IMR-90 (cell line): ENCODE results near the gene AUTS2.

Source experiments
- CEBPB ChIP-seq: IDR thresholded peaks from 2 replicates; pipeline ENCODE4 v1.6.1; 2012; ENCODE audit warnings: low read depth, low read length, improper control_type of control experiment
- CHD1 ChIP-seq: IDR thresholded peaks from 2 replicates; pipeline ENCODE4 v1.6.1; 2012; ENCODE audit warnings: low read depth, low read length, improper control_type of control experiment
- CTCF ChIP-seq: conservative IDR thresholded peaks from 2 replicates; pipeline ENCODE4 v1.5.1; 2012; ENCODE audit warnings: mild to moderate bottlenecking, low read depth, low read length, improper control_type of control experiment
- FOS ChIP-seq: fragments of 150-350 bp; IDR thresholded peaks from 2 replicates; pipeline ENCODE4 v1.6.1; 2016; ENCODE audit warnings: low read depth, low read length
- POLR2A ChIP-seq: IDR thresholded peaks from 2 replicates; pipeline ENCODE4 v1.6.1; 2012; ENCODE audit warnings: mild to moderate bottlenecking, low read depth, low read length
- RFX5 ChIP-seq: IDR thresholded peaks from 2 replicates; pipeline ENCODE4 v1.8.0; 2012; ENCODE audit warnings: low read depth, mild to moderate bottlenecking, low read length, moderate library complexity

GRCh38 chr7:70210936-70211310 is 612.6 kb downstream of the AUTS2 start:
- TF ChIP-seq POLR2A (no peak), CTCF (no peak), RFX5 (no peak), CHD1 (no peak), CEBPB (no peak), FOS (no peak)
